Heart left ventricle (tissue), 13 donors: ENCODE data around the gene VAC14.

ENCODE experiments used
- POLR2A ChIP-seq, 2 donors: fragments of 450-650 bp; IDR thresholded peaks; one replicate each; pipeline ENCODE4 v1.6.1; 2017; ENCODE audit warnings: antibody characterized with exemption in 2 of 2, mild to moderate bottlenecking in 2 of 2, moderate library complexity in 2 of 2
- TF ChIP-seq, protein P1 (sequence below), 12 donors: fragments of 200-600 bp; sonication (generic) in 4 of 12; IDR thresholded peaks; one replicate each; pipeline versions ENCODE4 v1.5.0 to v1.8.0; 2018 to 2022; ENCODE audit warnings: antibody characterized with exemption in 12 of 12, mild to moderate bottlenecking in 5 of 12
- donor health status: ischemic (EF 13 %, LVEDD 7.1; RV severe dilation, severe dysfunction).
- donor health status: DM: no; HTN: yes; CAD: no.
- donor health status: DM: no; HTN: no; CAD: no.
- donor health status: ischemic (EF 25% LVEDD 6.9; RV normal size, moderate dysfunction).
- donor health status: ischemic (EF 25% LVEDD 5.7; RV mildly dilated, moderate dysfunction).
- donor health status: ischemic (EF 35%, LVEDD 5.7; RV mildly dilated, moderate dysfunction).
- donor health status: nonischemic (EF 11% LVEDD 7.7; RV severe dilation, severe dysfunction).
- donor health status: DM: yes; HTN: yes; CAD: no.
- donor health status: PGD.
- donor health status: ischemic (EF 29% LVEDD 5.4; RV normal size, mild dysfunction).
- donor health status: nonischemic (EF 23%, LVEDD 6.1; RV moderate dilation, normal function).

GRCh38 chr16:70662991-70663523, 137.9 kb downstream of the VAC14 start:
- TF ChIP-seq POLR2A (IDR thresholded peaks at IDR 0.05): no peak
- TF ChIP-seq, protein P1, sequence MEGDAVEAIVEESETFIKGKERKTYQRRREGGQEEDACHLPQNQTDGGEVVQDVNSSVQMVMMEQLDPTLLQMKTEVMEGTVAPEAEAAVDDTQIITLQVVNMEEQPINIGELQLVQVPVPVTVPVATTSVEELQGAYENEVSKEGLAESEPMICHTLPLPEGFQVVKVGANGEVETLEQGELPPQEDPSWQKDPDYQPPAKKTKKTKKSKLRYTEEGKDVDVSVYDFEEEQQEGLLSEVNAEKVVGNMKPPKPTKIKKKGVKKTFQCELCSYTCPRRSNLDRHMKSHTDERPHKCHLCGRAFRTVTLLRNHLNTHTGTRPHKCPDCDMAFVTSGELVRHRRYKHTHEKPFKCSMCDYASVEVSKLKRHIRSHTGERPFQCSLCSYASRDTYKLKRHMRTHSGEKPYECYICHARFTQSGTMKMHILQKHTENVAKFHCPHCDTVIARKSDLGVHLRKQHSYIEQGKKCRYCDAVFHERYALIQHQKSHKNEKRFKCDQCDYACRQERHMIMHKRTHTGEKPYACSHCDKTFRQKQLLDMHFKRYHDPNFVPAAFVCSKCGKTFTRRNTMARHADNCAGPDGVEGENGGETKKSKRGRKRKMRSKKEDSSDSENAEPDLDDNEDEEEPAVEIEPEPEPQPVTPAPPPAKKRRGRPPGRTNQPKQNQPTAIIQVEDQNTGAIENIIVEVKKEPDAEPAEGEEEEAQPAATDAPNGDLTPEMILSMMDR (IDR thresholded peaks at IDR 0.05): no peak
